K562 (cell line): ENCODE measurements around the gene FAAP100. TPM values are rescaled to one million over a fixed set of nuclear protein-coding genes. Genes with fewer than 3 reads are reported as not detected.

Experiments
- ATAC-seq: fragments of 200-7000 bp; cut with Tn5 transposase; 3 replicates; pipeline ENCODE4 v1.9.1; 2020; ENCODE audit warnings: moderate library complexity
- BruUV-seq: library from RNA; stranded (reverse); fragments of 400-500 nt; replicated peaks from 2 replicates; lab custom pipeline; 2021; lab: Mats Ljungman, UMichigan
- CTCF ChIA-PET: fragments of 300-600 bp; formaldehyde crosslinking; extraction: SDS; loops from one replicate; lab custom pipeline; 2021; ENCODE audit warnings: low intra/inter-chr PET ratio; lab: Yijun Ruan, JAX
- POLR2A ChIA-PET: fragments of 300-600, 350-650 bp; sonication (Branson Sonifier 250); formaldehyde crosslinking; extraction: SDS; loops from one replicate; lab custom pipeline; 2021; ENCODE audit warnings: antibody characterized with exemption, inconsistent platforms; lab: Yijun Ruan, JAX
- DNase-seq, 4 experiments: peaks; one replicate each; pipeline versions ENCODE4 v3.0.0 to v3.0.0-alpha.2; 2011 to 2018; ENCODE audit warnings: low spot score in 3 of 4, mixed read lengths in 3 of 4; ENCODE audit errors: extremely low read depth in 1 of 4
- FAIRE-seq: peaks from 2 replicates; lab custom pipeline; 2011; peaks lifted over from hg19 to GRCh38; lab: Jason Lieb, UNC
- H2AFZ ChIP-seq: 2 replicates; pipeline ENCODE4 v1.6.0; 2011; ENCODE audit warnings: low read depth, low read length, control low read depth, inconsistent platforms
- H3K27ac ChIP-seq: fragments of 200-600 bp; 3 replicates; pipeline ENCODE4 v1.8.0; 2011; ENCODE audit warnings: low read depth, mild to moderate bottlenecking, control low read depth, inconsistent platforms, low read length, moderate library complexity, mixed read lengths; ENCODE audit errors: extremely low read depth
- H3K27me3 ChIP-seq, 2 experiments: fragments of 300-600 bp in 1 of 2; 2 replicates in 1 of 2; 3 replicates in 1 of 2; pipeline versions ENCODE4 v1.6.0 to v1.8.0; 2011; ENCODE audit warnings: inconsistent platforms in 2 of 2, low read length in 2 of 2, mild to moderate bottlenecking in 1 of 2, mixed read lengths in 1 of 2, moderate library complexity in 1 of 2; ENCODE audit not compliant: control insufficient read depth in 2 of 2, insufficient read depth in 2 of 2
- H3K36me3 ChIP-seq: fragments of 300-600 bp; 3 replicates; pipeline ENCODE4 v1.8.0; 2011; ENCODE audit warnings: mild to moderate bottlenecking, low read length, inconsistent platforms; ENCODE audit not compliant: control insufficient read depth, insufficient read depth
- H3K4me1 ChIP-seq, 2 experiments: fragments of 200-600 bp in 1 of 2; replicated peaks in 1 of 2; 2 replicates in 1 of 2; 3 replicates in 1 of 2; pipeline versions ENCODE4 v1.5.1 to v1.8.0; 2011; ENCODE audit warnings: inconsistent platforms in 2 of 2, low read length in 2 of 2, mild to moderate bottlenecking in 1 of 2, mixed read lengths in 1 of 2, moderate library complexity in 1 of 2; ENCODE audit not compliant: control insufficient read depth in 2 of 2, insufficient read depth in 2 of 2
- H3K4me2 ChIP-seq: 2 replicates; pipeline ENCODE4 v1.6.1; 2011; ENCODE audit warnings: low read length, control low read depth, inconsistent platforms, mixed read lengths; ENCODE audit not compliant: insufficient read depth
- H3K4me3 ChIP-seq: fragments of 200-600 bp; sonication (generic), shearing (Covaris generic); 2 replicates; pipeline ENCODE4 v1.5.1; 2016; ENCODE audit warnings: control low read depth, inconsistent platforms
- H3K79me2 ChIP-seq: fragments of 200-600 bp; 3 replicates; pipeline ENCODE4 v1.8.0; 2011; ENCODE audit warnings: low read length, inconsistent platforms; ENCODE audit not compliant: control insufficient read depth, insufficient read depth
- H3K9ac ChIP-seq, 2 experiments: 2 replicates each; pipeline versions ENCODE4 v1.6.0 to v1.6.1; 2011; ENCODE audit warnings: low read depth in 2 of 2, low read length in 2 of 2, control low read depth in 1 of 2, inconsistent platforms in 1 of 2, mild to moderate bottlenecking in 1 of 2, mixed read lengths in 1 of 2; ENCODE audit not compliant: insufficient read depth in 1 of 2
- H3K9me1 ChIP-seq: one replicate; pipeline ENCODE4 v1.6.0; 2011; ENCODE audit warnings: inconsistent platforms, mild to moderate bottlenecking, low read length, moderate library complexity; ENCODE audit not compliant: control insufficient read depth, insufficient read depth
- H3K9me3 ChIP-seq: replicated peaks from 2 replicates; pipeline ENCODE4 v1.5.1; 2011; ENCODE audit warnings: low read depth, low read length, inconsistent platforms; ENCODE audit not compliant: control insufficient read depth, insufficient read depth
- H4K20me1 ChIP-seq: replicated peaks from 2 replicates; pipeline ENCODE4 v1.6.1; 2011; ENCODE audit warnings: low read length, inconsistent platforms, mixed read lengths; ENCODE audit not compliant: control insufficient read depth, insufficient read depth
- EHMT2 ChIP-seq: fragments of 450-650 bp; IDR thresholded peaks from 2 replicates; pipeline ENCODE4 v1.6.1; 2018; ENCODE audit warnings: antibody characterized with exemption
- MCM2 ChIP-seq: fragments of 450-650 bp; IDR thresholded peaks from 2 replicates; pipeline ENCODE4 v1.6.1; 2017; ENCODE audit warnings: low read depth, mild to moderate bottlenecking
- MCM5 ChIP-seq: fragments of 450-650 bp; IDR thresholded peaks from 2 replicates; pipeline ENCODE4 v1.6.1; 2016; ENCODE audit warnings: low read depth
- MTA2 ChIP-seq: fragments of 450-650 bp; IDR thresholded peaks from 2 replicates; pipeline ENCODE4 v1.6.1; 2016; ENCODE audit warnings: low read depth
- PCBP1 ChIP-seq: fragments of 200-400 bp; formaldehyde crosslinking; IDR thresholded peaks from 2 replicates; pipeline ENCODE4 v1.6.1; 2018; ENCODE audit warnings: mild to moderate bottlenecking, low read depth, low read length; ENCODE audit not compliant: poor library complexity, severe bottlenecking
- POLR2G ChIP-seq: fragments of 200-400 bp; formaldehyde crosslinking; IDR thresholded peaks from 2 replicates; pipeline ENCODE4 v1.6.1; 2017; ENCODE audit warnings: low read depth, mild to moderate bottlenecking, antibody characterized with exemption, low read length, moderate library complexity
- RAD21 ChIP-seq, 2 experiments: fragments of 250-450 bp in 1 of 2; fragments of 450-650 bp in 1 of 2; sonication (Bioruptor Pico) in 1 of 2; formaldehyde crosslinking in 1 of 2; IDR thresholded peaks in 1 of 2; conservative IDR thresholded peaks in 1 of 2; 2 replicates each; pipeline versions ENCODE4 v1.4.0 to v1.8.0; 2020 to 2022; ENCODE audit warnings: mild to moderate bottlenecking in 2 of 2, moderate library complexity in 1 of 2
- SMC3 ChIP-seq: conservative IDR thresholded peaks from 2 replicates; pipeline ENCODE4 v1.6.1; 2011; ENCODE audit warnings: low read depth, low read length, improper control_type of control experiment; ENCODE audit not compliant: insufficient read depth
- STAG1 ChIP-seq: sonication (generic); formaldehyde crosslinking; IDR thresholded peaks from 2 replicates; pipeline ENCODE4 v1.5.0; 2020; ENCODE audit warnings: missing genetic modification reagents, borderline replicate concordance
- WGBS: fragments of 100-300 bp; shearing (Covaris generic); methylation state at CpG from one replicate; pipeline ENCODE4 v1.1.6; 2016; ENCODE audit warnings: low coverage, mixed read lengths; ENCODE audit not compliant: insufficient coverage; ENCODE audit errors: missing lambda C conversion rate; 5-methylcytosine and 5-hydroxymethylcytosine counted together
- in situ Hi-C: fragments of 300-500 bp; cut with MboI; formaldehyde crosslinking; loops from 4 replicates; pipeline ENCODE4 v1.15.0; 2018; ENCODE audit warnings: inconsistent platforms, mixed read lengths
- intact Hi-C: fragments of 100-400 bp; cut with micrococcal nuclease; formaldehyde crosslinking; loops from 2 replicates; pipeline ENCODE4 v1.14.2; 2022
- polyA plus RNA-seq, 8 experiments: library from polyadenylated mRNA; depleted of rRNA in 4 of 8; stranded (reverse) in 5 of 8; unstranded in 3 of 8; fragments of >200 nt; fragmentation: Nextera tagmentation in 2 of 8; fragmentation: Illumina TruSeq in 1 of 8; extraction: Ambion mirVana in 2 of 8; extraction: Trizol in 1 of 8; gene quantifications; 2 replicates each; pipeline versions ENCODE4 v1.2.1 to v1.2.3, GENCODE V29; 2011 to 2014; ENCODE audit warnings: inconsistent platforms in 1 of 8, missing spikeins in 1 of 8
- total RNA-seq, 7 experiments: library from RNA; depleted of rRNA in 6 of 7; stranded (reverse); fragments of >200 nt in 6 of 7; fragmentation: Illumina TruSeq in 2 of 7; extraction: Trizol in 2 of 7; gene quantifications; 2 replicates each; pipeline versions ENCODE4 v1.2.1 to v1.2.3, GENCODE V29; 2011 to 2021; ENCODE audit warnings: low replicate concordance in 1 of 7
- TF ChIP-seq, protein P1 (sequence below), 2 experiments: fragments of 450-650 bp; formaldehyde crosslinking in 1 of 2; IDR thresholded peaks; 2 replicates each; pipeline versions ENCODE4 v1.4.0 to v1.6.1; 2014 to 2020; ENCODE audit warnings: mild to moderate bottlenecking in 2 of 2, borderline replicate concordance in 1 of 2, low read depth in 1 of 2
- TF ChIP-seq, protein P2 (sequence below), 3 experiments: IDR thresholded peaks in 2 of 3; conservative IDR thresholded peaks in 1 of 3; 2 replicates each; pipeline ENCODE4 v1.5.1; 2011 to 2012; ENCODE audit warnings: low read length in 3 of 3, mild to moderate bottlenecking in 3 of 3, control low read depth in 2 of 3, improper control_type of control experiment in 1 of 3, inconsistent platforms in 1 of 3, low read depth in 1 of 3, mixed read lengths in 1 of 3, moderate library complexity in 1 of 3; ENCODE audit not compliant: insufficient read depth in 2 of 3

The FAAP100 gene
- total and polyA plus RNA-seq, 9 of the 15 experiments (the other 6 are each of a cell fraction or from before 2014, with no cell fraction given): 0.31 to 51.2 (median 12.6) TPM

DNA sequence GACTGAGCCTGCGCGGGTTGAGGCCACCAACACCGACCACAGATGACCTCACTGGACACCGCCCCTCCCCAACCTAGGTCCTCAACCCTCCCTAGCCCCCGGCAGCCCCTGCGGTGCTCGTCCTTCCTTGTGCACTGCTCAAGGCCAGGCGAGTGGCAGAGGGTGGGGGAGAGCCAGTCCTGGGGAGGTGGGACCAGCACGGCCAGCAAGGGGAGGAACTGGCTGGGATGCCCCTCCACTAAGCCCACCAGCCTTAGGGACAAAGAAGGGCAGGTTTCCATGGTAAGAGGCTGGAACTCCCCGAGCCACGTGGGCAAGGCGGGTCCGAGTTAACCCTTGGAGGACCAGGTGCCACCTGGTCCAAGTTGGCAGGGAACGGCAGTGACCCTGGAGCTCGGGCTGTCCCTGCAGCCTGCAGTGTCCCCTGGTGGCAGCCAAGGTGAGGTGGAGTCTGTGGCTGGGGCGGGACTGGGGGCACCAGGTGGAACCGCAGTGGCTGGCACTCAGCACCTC is 14.8 kb downstream of the FAAP100 start:
- H3K4me3 ChIP-seq: no peak overlapping the region
- in situ Hi-C loops: no loop called here
- peaks cover 4% of the 10 kb centered on the region for H3K9me1 ChIP-seq
- H3K27me3 ChIP-seq: no peaks in the 10 kb centered on the region
- ATAC-seq (peak; percentile 67), DNase-seq (peak in 2 of 4 experiments; percentile 54 to 59), FAIRE-seq (no peak)
- no TSS peak for BruUV-seq
- no peaks in the 10 kb centered on the region for H3K79me2 ChIP-seq
- ChIA-PET CTCF (interaction anchor here (0.9 to 1.9 kb wide), 2 partner anchors 282 to 284 kb away, joined by 3 to 11 read pairs; no protein-coding TSS in a partner anchor), POLR2A (interaction anchor here (1.5 to 4.0 kb wide), 2 partner anchors 14 to 15 kb away, joined by 3 to 26 read pairs; partner anchors contain the start of gene FAAP100)
- no peaks in the 10 kb centered on the region for H3K9me3 ChIP-seq
- peak overlapping the region in 1 of 2 experiments; percentile 35; a peak in 1 of 4 replicates for H3K9ac ChIP-seq
- H3K27ac ChIP-seq: no peak overlapping the region
- H3K36me3 ChIP-seq: peaks cover 27% of the 10 kb centered on the region; the same call in 2 of the 3 replicates
- peaks cover 0 to 63% of the 10 kb centered on the region in 2 experiments; a peak in 2 of 5 replicates for H3K4me1 ChIP-seq
- intact Hi-C loops: no loop called here
- no peak overlapping the region for H2AFZ ChIP-seq
- H4K20me1 ChIP-seq: peaks cover 13% of the 10 kb centered on the region; the same call in 1 of the 2 replicates
- WGBS: 59% methylated on average over 7 of the region's 17 CpGs
- no peak overlapping the region for H3K4me2 ChIP-seq
- TF ChIP-seq POLR2G (peak; percentile 25), PCBP1 (peak; percentile 45), SMC3 (peak; percentile 28; the same call in 1 of the 2 replicates), EHMT2 (no peak), STAG1 (CRISPR knock-in tag) (peak; percentile 82; the same call in 1 of the 2 replicates), MTA2 (no peak), RAD21 (CRISPR knock-in tag; conservative IDR thresholded peaks at IDR 0.05 in 1 of 2, IDR thresholded peaks at IDR 0.05 in 1 of 2) (peak in 1 of 2 experiments; percentile 40; a peak in 1 of 4 replicates), MCM2 (no peak), MCM5 (no peak)
- TF ChIP-seq, protein P1, sequence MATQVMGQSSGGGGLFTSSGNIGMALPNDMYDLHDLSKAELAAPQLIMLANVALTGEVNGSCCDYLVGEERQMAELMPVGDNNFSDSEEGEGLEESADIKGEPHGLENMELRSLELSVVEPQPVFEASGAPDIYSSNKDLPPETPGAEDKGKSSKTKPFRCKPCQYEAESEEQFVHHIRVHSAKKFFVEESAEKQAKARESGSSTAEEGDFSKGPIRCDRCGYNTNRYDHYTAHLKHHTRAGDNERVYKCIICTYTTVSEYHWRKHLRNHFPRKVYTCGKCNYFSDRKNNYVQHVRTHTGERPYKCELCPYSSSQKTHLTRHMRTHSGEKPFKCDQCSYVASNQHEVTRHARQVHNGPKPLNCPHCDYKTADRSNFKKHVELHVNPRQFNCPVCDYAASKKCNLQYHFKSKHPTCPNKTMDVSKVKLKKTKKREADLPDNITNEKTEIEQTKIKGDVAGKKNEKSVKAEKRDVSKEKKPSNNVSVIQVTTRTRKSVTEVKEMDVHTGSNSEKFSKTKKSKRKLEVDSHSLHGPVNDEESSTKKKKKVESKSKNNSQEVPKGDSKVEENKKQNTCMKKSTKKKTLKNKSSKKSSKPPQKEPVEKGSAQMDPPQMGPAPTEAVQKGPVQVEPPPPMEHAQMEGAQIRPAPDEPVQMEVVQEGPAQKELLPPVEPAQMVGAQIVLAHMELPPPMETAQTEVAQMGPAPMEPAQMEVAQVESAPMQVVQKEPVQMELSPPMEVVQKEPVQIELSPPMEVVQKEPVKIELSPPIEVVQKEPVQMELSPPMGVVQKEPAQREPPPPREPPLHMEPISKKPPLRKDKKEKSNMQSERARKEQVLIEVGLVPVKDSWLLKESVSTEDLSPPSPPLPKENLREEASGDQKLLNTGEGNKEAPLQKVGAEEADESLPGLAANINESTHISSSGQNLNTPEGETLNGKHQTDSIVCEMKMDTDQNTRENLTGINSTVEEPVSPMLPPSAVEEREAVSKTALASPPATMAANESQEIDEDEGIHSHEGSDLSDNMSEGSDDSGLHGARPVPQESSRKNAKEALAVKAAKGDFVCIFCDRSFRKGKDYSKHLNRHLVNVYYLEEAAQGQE (IDR thresholded peaks at IDR 0.05; ENCODE audit: borderline replicate concordance): peak; percentile 26; the same call in 1 of the 2 replicates
- TF ChIP-seq, protein P1 (CRISPR knock-in tag; IDR thresholded peaks at IDR 0.05; ENCODE audit: low read depth): no peak
- TF ChIP-seq, protein P2, sequence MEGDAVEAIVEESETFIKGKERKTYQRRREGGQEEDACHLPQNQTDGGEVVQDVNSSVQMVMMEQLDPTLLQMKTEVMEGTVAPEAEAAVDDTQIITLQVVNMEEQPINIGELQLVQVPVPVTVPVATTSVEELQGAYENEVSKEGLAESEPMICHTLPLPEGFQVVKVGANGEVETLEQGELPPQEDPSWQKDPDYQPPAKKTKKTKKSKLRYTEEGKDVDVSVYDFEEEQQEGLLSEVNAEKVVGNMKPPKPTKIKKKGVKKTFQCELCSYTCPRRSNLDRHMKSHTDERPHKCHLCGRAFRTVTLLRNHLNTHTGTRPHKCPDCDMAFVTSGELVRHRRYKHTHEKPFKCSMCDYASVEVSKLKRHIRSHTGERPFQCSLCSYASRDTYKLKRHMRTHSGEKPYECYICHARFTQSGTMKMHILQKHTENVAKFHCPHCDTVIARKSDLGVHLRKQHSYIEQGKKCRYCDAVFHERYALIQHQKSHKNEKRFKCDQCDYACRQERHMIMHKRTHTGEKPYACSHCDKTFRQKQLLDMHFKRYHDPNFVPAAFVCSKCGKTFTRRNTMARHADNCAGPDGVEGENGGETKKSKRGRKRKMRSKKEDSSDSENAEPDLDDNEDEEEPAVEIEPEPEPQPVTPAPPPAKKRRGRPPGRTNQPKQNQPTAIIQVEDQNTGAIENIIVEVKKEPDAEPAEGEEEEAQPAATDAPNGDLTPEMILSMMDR (IDR thresholded peaks at IDR 0.05 in 2 of 3, conservative IDR thresholded peaks at IDR 0.05 in 1 of 3; ENCODE audit: insufficient read depth in 2 of 3, low read depth in 1 of 3, low read length in 3 of 3): peak; percentile 55 to 60 (median 58)
